ENCODE results near the gene GMPPA. TPM values are rescaled to one million over a fixed set of nuclear protein-coding genes. Genes with fewer than 3 reads are reported as not detected.

The GMPPA gene
- total RNA-seq, 1 experiment from 2014 or later, result 32.0 TPM

- no peaks in the 10 kb centered on the region for H3K79me2 ChIP-seq (ENCODE audit: insufficient read depth, low read length)
- no peak overlapping the region for H2BK12ac ChIP-seq (ENCODE audit: insufficient read length, low read depth, low read length)
- H2BK20ac ChIP-seq (ENCODE audit: low read depth, low read length, poor library complexity, severe bottlenecking), result no peak overlapping the region
- H4K20me1 ChIP-seq (ENCODE audit: control insufficient read depth, insufficient read depth, insufficient read length), result no peaks in the 10 kb centered on the region
- H3K36me3 Mint-ChIP-seq (ENCODE audit: insufficient read depth in 1 of 3, low read depth in 3 of 3), result no peaks in the 10 kb centered on the region
- H2BK120ac ChIP-seq (ENCODE audit: low read depth, low read length, poor library complexity, severe bottlenecking), result no peak overlapping the region
- no peaks in the 10 kb centered on the region for H3K79me1 ChIP-seq (ENCODE audit: insufficient read depth, low read depth, low read length, poor library complexity, severe bottlenecking)
- H3K56ac ChIP-seq (ENCODE audit: insufficient read length, low read depth, low read length), result no peak overlapping the region
- H2AFZ ChIP-seq (ENCODE audit: low read length), result no peak overlapping the region
- no peak overlapping the region for H4K91ac ChIP-seq (ENCODE audit: insufficient read length, low read depth, low read length)
- H3T11ph ChIP-seq (ENCODE audit: low read length), result no peak overlapping the region
- no peak overlapping the region for H4K8ac ChIP-seq (replicated peaks; ENCODE audit: insufficient read length, low read depth, low read length)
- H3K4ac ChIP-seq (ENCODE audit: low read depth, low read length), result no peak overlapping the region
- H3K27me3 Mint-ChIP-seq (ENCODE audit: low read depth), result peaks cover 54% of the 10 kb centered on the region
- no peak for TF ChIP-seq CTCF (conservative IDR thresholded peaks at IDR 0.05)
- no peaks in the 10 kb centered on the region for H3K9me3 Mint-ChIP-seq
- H3K23ac ChIP-seq (ENCODE audit: insufficient read length, low read depth, low read length), result no peak overlapping the region
- no peak overlapping the region for H3K27ac ChIP-seq (ENCODE audit: insufficient read length, low read depth, low read length)
- no peak overlapping the region for H3K4me3 Mint-ChIP-seq
- no CpG with 5 or more reads among the region's 2 CpGs for WGBS (ENCODE audit: extremely low coverage, insufficient read length, low lambda C conversion rate)
- DNase-seq, result no peak
- no peak overlapping the region for H3K4me2 ChIP-seq (ENCODE audit: insufficient read depth, insufficient read length, low read length)
- no peaks in the 10 kb centered on the region for H3K9me3 ChIP-seq (ENCODE audit: control insufficient read depth, low read depth, low read length)
- H3K23me2 ChIP-seq (ENCODE audit: insufficient read length, low read depth, low read length, poor library complexity, severe bottlenecking), result peaks cover 4% of the 10 kb centered on the region
- no peak overlapping the region for H3K9ac ChIP-seq (ENCODE audit: extremely low read depth, insufficient read length, low read length)
- H3K27me3 ChIP-seq (ENCODE audit: insufficient read depth, low read length), result no peaks in the 10 kb centered on the region; the same call in 1 of the 2 replicates
- H4K5ac ChIP-seq (ENCODE audit: insufficient read length, low read depth, low read length), result no peak overlapping the region
- H2AK5ac ChIP-seq (ENCODE audit: insufficient read length, low read length), result no peak overlapping the region
- H3K14ac ChIP-seq (ENCODE audit: insufficient read depth, low read length), result no peak overlapping the region
- no peak overlapping the region for H2BK5ac ChIP-seq (ENCODE audit: insufficient read length, low read length)
- no peak overlapping the region for H3K18ac ChIP-seq (ENCODE audit: insufficient read length, low read depth, low read length)
- H3K4me1 ChIP-seq (ENCODE audit: insufficient read depth, low read length), result peaks cover 3% of the 10 kb centered on the region; the same call in 1 of the 2 replicates
- no peak overlapping the region for H3K27ac Mint-ChIP-seq
- H2BK15ac ChIP-seq (ENCODE audit: low read depth, low read length), result no peak overlapping the region
- peaks cover 53 to 65% of the 10 kb centered on the region in 2 experiments for H3K4me1 Mint-ChIP-seq
Observed at GRCh38 chr2:219524817-219525216, 26.1 kb downstream of the GMPPA start.
